GOT3 (cell line): Measurements from ENCODE around the gene CST5.
A peak's percentile ranks its signal among the peaks of the same experiment; 100 is the strongest.
"Not testable (repeated sequence)": the region's sequence is repeated elsewhere in the genome, so short reads cannot be mapped to it uniquely, and the experiment has no call there.

Experiments
- DNase-seq: peaks from one replicate; lab custom pipeline; 2025; ENCODE audit warnings: mixed read lengths; lab: John Stamatoyannopoulos, UW

The CST5 gene

DNA sequence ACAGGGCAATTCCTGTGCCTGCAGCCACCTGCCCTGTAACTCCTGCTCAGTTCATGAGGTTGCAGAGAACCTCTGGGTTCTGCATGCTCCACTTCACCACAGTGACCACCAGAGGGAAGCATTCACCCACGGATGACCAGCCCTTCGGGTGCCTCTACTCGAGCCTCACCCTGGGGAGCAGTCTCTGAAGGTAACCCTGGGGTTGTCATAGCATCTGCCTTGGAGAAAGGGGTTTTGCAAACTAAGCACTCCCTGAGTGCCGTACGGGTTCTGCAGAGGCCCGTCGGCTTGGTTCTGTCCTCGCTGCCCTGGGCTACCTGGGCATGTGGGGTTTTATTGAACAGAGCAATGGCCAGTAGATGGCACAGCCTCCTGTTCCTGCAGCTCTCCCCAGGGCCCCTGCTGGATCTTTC lies 10.2 kb upstream of the CST5 start:
- DNase-seq, result peak; percentile 57

GRCh38 chr20:23887856-23888255 lies 8.3 kb upstream of the CST5 start:
- DNase-seq, result no peak

- no peak for DNase-seq
Measured at GRCh38 chr20:23884771-23885162, 5.2 kb upstream of the CST5 start.

GRCh38 chr20:23884136-23884770 lies 4.7 kb upstream of the CST5 start:
- DNase-seq, result no peak

DNA sequence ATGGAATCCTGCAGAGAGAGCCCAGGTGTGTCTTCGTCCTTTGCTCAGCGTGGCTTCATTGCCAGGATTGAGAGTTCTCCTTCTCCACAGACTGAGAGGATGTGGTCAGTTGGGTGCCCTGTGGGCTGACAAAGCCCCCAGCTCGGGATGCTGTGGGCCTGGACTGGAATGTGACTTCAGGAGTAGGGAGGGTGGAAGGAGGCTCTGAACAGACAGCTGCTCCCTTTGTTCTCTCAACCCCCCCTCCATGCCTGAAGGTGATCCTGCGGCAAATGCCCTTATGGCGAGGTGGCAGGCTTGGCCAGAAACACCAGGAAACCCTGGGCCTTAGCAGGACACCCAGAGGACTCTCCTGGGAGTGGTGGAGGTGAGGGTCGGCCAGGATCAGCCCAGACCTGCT lies 1.8 kb upstream of the CST5 start:
- no peak for DNase-seq

DNA sequence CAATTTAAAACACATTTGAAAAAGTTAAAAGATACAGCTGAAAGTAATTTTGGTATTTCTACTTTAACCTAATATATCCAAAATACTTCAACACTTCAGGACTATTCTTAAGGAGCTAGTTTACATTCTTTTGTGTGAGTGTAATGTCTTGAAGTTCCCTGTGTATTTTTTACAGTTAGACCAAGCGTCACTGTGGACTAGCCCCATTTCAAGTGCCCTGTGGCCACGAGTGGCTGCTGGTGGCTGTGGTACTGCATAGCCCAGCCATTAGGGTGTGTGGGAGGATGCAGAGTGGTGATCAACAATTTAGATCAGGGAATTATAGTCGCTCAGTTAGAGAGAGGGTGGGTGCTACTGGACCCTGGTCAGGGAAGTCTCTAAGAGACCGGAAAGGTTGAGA lies 869 bp upstream of the CST5 start:
- no peak for DNase-seq

- DNase-seq, result no peak
Measured at GRCh38 chr20:23879811-23880374, 345 bp upstream of the CST5 start.

- DNase-seq, result no peak
Measured at GRCh38 chr20:23878787-23879186, 761 bp downstream of the CST5 start.

DNA sequence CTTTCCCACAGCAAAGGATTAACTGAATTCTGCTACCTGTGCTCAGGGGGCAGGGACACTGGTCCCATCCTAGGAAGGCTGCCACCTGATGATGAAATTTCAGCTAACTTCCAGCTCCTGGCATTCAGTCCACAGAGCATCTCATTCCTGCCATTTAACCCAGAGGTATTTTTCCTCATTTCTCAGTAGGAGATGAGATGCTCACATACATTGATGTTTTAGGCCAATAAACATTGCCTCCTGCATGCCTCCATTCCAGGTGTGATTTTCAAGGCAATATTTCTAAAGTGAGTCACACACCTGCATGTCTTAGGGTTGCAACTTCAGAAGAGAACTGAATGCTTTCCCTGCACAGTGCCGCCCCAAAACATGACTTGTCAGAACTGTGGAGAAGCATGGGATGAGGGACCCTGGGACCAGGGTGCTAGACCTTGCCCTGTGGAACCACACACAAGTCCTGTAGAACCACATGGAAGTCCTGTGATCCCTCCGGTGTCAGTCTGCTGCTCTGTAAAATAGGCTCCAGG lies 1.5 kb downstream of the CST5 start:
- not testable (repeated sequence) for DNase-seq

GRCh38 chr20:23877524-23877923 lies 2.0 kb downstream of the CST5 start:
- no peak for DNase-seq

DNA sequence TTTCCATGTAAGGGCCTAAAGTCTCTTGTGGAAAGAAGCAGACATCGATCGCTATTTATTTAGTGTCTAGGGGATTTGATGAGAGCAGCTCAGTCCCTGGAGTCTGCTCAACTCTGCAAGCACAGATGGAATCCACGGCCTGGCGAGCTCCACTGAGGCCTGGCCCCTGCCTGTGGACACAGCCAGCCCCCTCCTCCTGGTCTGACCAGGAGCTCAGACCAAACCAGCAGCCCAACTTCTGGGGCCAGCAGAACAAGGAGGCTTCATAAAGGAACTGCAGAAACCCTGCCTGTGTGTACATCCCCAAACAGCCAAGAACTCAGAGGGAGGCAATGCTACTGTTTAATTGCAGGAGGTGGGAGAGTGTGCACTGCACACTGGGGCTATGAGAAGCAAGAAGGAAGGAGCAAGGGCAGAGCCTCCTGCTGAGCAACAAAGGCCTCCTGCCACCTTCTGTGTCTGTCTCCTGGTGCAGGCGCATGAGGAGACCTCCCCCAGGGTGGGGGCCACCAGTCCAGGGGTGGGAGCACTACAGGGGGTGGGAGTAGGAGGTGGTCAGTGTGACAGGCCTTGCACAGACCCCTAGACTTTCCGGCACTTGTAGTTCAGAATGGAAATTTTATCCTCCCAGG lies 3.8 kb downstream of the CST5 start:
- DNase-seq, result no peak

DNA sequence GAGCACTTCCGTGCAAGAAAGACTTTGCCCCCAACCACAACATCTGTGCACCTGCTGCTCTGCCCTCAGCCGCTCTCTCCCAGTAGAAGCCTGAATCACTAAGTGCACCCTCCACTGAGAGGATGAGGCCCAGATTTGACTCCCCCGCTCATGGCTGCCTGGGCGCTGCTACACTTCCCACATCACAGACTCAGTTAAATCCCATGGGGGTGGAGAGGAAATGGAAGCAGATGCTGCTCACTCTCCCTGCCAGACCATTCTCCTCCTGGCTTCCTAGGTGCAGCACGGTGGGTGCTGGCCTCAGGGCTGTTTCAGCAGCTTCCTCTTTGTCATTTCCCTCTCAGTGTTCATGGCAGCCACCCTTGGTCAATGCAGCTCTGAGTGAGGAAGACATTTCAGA lies 4.8 kb downstream of the CST5 start:
- no peak for DNase-seq

GRCh38 chr20:23873370-23874015 lies 6.1 kb downstream of the CST5 start:
- DNase-seq, result no peak

DNA sequence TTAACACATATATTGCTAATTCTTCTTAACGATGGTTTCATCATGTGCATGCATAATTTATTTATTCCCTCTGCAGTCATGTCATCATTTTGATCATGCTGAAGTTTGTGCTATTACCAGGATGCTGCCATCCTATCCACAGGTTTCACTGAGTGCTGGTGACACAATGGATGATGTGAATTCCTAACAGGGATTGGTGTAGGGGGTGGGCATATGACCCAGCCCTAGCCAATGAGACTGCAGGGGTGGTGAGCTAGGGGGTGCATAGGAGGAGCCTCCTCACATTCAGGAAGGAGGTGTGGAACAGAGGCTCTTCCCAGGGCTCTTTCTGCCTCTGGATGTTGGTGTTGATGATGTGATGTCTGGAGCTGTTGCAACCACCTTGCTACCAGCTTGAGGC lies 7.5 kb downstream of the CST5 start:
- no peak for DNase-seq

- DNase-seq, result no peak
Measured at GRCh38 chr20:23870461-23870860, 9.1 kb downstream of the CST5 start.

- no peak for DNase-seq
Measured at GRCh38 chr20:23869520-23869919, 10.0 kb downstream of the CST5 start.

DNA sequence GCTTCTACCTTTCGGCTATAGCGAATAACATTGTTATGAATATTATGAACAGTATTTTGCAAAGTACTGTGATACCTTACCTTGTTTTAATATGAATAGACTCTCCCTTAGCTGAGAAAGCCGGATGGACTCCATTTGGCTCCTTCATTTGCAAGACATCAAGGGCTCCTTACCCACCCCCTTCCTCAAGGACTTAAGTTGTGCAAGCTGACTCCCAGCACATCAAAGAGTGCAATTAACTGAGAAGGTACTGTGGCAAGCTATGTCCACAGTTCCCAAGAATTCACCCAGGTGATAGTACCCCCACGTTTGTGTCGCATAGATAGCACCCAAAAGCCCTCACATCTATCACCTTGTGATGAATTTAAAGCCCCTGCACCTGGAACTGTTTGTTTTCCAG lies 11.2 kb downstream of the CST5 start:
- no peak for DNase-seq

GRCh38 chr20:23867152-23867776 lies 12.3 kb downstream of the CST5 start:
- no peak for DNase-seq

- not testable (repeated sequence) for DNase-seq
Measured at GRCh38 chr20:23860771-23861170, 18.8 kb downstream of the CST5 start.

DNA sequence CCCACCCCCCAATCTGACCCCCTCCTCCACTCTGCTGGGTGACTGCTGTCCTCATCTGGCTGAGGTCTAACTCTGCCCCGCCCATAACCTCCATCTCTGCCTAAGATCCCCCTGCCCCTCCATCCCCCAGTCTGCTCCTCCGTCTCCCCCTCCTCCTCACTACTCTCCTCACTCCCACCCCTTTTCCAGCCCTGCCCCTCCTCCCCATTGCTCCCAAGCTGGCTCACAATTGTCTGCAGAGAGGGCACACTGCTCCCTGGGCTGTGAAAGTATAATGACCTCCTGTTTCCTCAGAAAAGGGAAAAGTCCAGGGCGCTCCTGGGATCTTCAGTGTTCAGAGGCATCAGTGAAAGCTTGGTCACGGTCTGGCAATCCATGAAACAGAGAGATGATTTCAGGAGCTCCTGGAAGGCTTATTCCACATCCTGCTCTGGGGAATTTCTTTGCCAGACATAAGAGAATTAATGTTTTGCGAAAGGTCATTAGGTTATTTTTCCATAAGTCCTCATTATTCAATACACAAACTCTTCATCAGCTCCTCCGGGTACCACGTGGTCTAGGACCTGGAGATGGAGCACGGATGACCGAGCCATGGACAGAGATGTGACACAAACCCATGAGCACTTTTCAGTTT lies 21.5 kb downstream of the CST5 start:
- no peak for DNase-seq

- DNase-seq, result no peak
Measured at GRCh38 chr20:23856736-23857135, 22.8 kb downstream of the CST5 start.

DNA sequence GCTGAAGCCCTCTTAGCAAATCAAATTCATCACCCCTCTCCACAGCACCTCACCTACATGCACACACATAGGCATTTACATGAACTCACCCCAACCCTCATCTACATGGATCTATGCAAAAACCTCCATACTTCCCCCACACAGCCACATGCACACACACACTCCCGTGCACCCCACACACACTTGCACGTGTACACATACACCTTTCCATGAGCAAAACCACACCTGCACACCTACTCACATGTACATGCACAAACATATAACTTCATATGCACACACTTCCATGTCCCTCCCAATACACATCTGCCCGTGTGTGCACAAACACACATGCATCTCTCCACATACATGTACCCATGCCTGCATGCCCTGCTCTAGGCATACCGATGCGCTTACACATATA lies 23.3 kb downstream of the CST5 start:
- DNase-seq, result no peak
